ENCODE results near the gene MKX. TPM values are rescaled to one million over a fixed set of nuclear protein-coding genes. Genes with fewer than 3 reads are reported as not detected.

MKX gene
- total and polyA plus RNA-seq, 4 donors, result 2.6 to 6.6 (median 4.3) TPM

DNA sequence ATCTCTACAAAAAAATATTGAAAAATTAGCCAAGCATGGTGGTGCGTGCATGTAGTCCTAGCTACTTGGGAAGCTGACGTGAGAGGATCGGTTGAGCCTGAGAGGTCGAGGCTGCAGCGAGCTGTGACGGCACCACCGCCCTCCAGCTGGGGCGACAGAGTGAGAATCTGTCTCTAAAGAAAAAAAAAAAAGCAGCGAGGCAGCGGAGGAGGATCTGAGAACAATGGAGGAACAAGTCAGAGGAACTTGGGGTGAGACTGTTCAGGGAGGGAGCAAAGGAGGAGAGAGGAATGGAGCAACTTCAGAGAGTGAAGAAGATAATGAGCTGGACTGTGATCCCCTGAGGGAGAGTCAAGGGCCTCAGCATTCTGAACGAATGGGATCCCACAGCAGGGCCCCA, 85.4 kb downstream of the MKX start:
- Histone ChIP-seq H3K27ac (ENCODE audit: low read depth in 1 of 2, low read length in 2 of 2) (no peak overlapping the region), H3K36me3 (ENCODE audit: control insufficient read depth in 1 of 2, insufficient read depth in 2 of 2, low read length in 1 of 2) (no peaks in the 10 kb centered on the region), H3K27me3 (ENCODE audit: control insufficient read depth in 1 of 2, insufficient read depth in 2 of 2, low read length in 1 of 2) (no peaks in the 10 kb centered on the region), H3K4me1 (ENCODE audit: control insufficient read depth in 1 of 2, insufficient read depth in 2 of 2, low read length in 2 of 2) (peaks cover 0 to 3% of the 10 kb centered on the region in 2 donors), H3K9me3 (ENCODE audit: control insufficient read depth, low read length) (no peaks in the 10 kb centered on the region), H3K4me3 (ENCODE audit: low read length in 2 of 2) (no peak overlapping the region)
- no peak for DNase-seq
- intact Hi-C loops (cut with DNase I), result no loop called here
- WGBS, 2 donors, result 87 to 91% methylated on average over 11 of the region's 11 CpGs
- no peak for ATAC-seq (ENCODE audit: low FRiP score)

DNA sequence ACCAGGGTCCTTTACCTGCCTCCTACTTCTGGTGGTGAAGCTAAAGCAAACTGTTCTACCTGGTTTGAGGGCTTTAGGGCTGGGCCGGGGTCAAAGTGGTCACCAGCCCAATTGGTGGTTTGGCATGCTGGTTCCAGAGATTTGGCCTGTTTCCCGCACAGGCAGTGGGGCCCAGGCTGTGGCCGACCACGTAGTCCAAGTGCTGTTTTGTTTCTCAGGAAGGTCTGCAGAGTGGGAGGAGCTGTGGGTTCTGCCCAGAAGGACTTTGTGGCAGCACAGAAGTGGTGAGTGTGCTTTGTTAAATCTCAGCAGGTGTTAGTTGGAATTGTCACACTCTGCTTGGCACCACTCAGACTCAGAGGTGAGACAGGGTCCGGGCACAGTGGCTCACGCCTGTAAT, 85.8 kb downstream of the MKX start:
- H3K27me3 ChIP-seq (ENCODE audit: control insufficient read depth in 1 of 2, insufficient read depth in 2 of 2, low read length in 1 of 2), result no peaks in the 10 kb centered on the region
- WGBS, 2 donors, result 65 to 76% methylated on average over 6 of the region's 6 CpGs
- intact Hi-C loops (cut with DNase I), result loop anchor here in 1 of 2 donors (5.0 kb wide), 1 partner anchor 102 kb away; no protein-coding TSS in a partner anchor

DNA sequence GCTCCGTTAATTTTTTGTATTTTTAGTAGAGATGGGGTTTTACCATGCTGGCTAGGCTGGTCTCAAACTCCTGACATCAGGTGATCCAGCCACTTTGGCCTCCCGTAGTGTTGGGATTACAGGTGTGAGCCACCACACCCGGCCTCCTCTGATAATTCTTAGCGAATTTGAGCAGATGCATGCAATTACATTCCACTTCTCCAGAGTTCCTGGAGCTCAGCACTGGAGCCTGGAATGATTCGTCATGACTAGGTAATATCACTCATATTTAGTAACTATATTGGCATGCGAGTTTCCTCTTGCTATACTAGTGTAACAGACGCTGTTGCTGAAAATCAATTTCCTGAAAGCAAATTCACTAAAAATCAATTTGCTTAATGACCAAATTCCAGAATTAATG, 86.8 kb downstream of the MKX start:
- no peak for ATAC-seq (ENCODE audit: low FRiP score)

More for the DNA sequence above, 85.8 kb downstream of the MKX start:
- Histone ChIP-seq H3K4me3 (ENCODE audit: low read length in 2 of 2) (no peak overlapping the region), H3K27ac (ENCODE audit: low read depth in 1 of 2, low read length in 2 of 2) (no peak overlapping the region), H3K36me3 (ENCODE audit: control insufficient read depth in 1 of 2, insufficient read depth in 2 of 2, low read length in 1 of 2) (no peaks in the 10 kb centered on the region), H3K4me1 (ENCODE audit: control insufficient read depth in 1 of 2, insufficient read depth in 2 of 2, low read length in 2 of 2) (peaks cover 0 to 3% of the 10 kb centered on the region in 2 donors), H3K9me3 (ENCODE audit: control insufficient read depth, low read length) (no peaks in the 10 kb centered on the region)
- ATAC-seq (ENCODE audit: low FRiP score) (no peak), DNase-seq (no peak)

DNA sequence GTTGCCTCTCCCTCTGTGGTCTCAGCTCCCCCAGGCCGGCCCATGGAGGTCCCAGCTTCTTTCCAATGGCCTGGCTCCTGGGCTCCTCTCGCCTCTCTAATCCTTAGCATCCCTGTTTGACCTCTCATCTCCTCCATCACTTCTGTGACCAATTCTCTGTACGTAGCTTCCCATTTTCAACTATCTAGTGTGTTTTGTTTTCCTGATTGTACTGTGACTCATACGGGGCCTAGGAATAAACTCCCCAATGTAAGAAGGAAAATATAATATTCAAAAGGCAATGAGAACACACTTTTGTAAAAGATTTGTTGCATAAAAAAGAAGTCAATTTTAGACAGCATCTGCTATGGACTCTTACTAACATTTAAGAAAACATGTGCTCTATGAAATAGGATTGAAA, 90.3 kb downstream of the MKX start:
- ATAC-seq (ENCODE audit: low FRiP score) (no peak), DNase-seq (no peak)
- 66 to 79% methylated on average over 4 of the region's 4 CpGs for WGBS, 2 donors
- no peaks in the 10 kb centered on the region for H3K27me3 ChIP-seq (ENCODE audit: control insufficient read depth in 1 of 2, insufficient read depth in 2 of 2, low read length in 1 of 2)
- intact Hi-C loops (cut with DNase I), result loop anchor here in 1 of 2 donors (5.0 kb wide), 1 partner anchor 98 kb away; no protein-coding TSS in a partner anchor
- no peaks in the 10 kb centered on the region for H3K36me3 ChIP-seq (ENCODE audit: control insufficient read depth in 1 of 2, insufficient read depth in 2 of 2, low read length in 1 of 2)
- no peaks in the 10 kb centered on the region for H3K4me1 ChIP-seq (ENCODE audit: control insufficient read depth in 1 of 2, insufficient read depth in 2 of 2, low read length in 2 of 2)
- H3K27ac ChIP-seq (ENCODE audit: low read depth in 1 of 2, low read length in 2 of 2), result no peak overlapping the region
- no peak overlapping the region for H3K4me3 ChIP-seq (ENCODE audit: low read length in 2 of 2)
- H3K9me3 ChIP-seq (ENCODE audit: control insufficient read depth, low read length), result no peaks in the 10 kb centered on the region

More for the DNA sequence above, 86.8 kb downstream of the MKX start:
- Histone ChIP-seq H3K27me3 (ENCODE audit: control insufficient read depth in 1 of 2, insufficient read depth in 2 of 2, low read length in 1 of 2) (no peaks in the 10 kb centered on the region), H3K9me3 (ENCODE audit: control insufficient read depth, low read length) (no peaks in the 10 kb centered on the region), H3K4me3 (ENCODE audit: low read length in 2 of 2) (no peak overlapping the region), H3K36me3 (ENCODE audit: control insufficient read depth in 1 of 2, insufficient read depth in 2 of 2, low read length in 1 of 2) (no peaks in the 10 kb centered on the region), H3K27ac (ENCODE audit: low read depth in 1 of 2, low read length in 2 of 2) (no peak overlapping the region), H3K4me1 (ENCODE audit: control insufficient read depth in 1 of 2, insufficient read depth in 2 of 2, low read length in 2 of 2) (peaks cover 0 to 3% of the 10 kb centered on the region in 2 donors)
- no peak for DNase-seq
- WGBS, 2 donors, result 93 to 96% methylated on average over 7 of the region's 7 CpGs
- intact Hi-C loops (cut with DNase I), result loop anchor here in 1 of 2 donors (5.0 kb wide), 1 partner anchor 101 kb away; no protein-coding TSS in a partner anchor

DNA sequence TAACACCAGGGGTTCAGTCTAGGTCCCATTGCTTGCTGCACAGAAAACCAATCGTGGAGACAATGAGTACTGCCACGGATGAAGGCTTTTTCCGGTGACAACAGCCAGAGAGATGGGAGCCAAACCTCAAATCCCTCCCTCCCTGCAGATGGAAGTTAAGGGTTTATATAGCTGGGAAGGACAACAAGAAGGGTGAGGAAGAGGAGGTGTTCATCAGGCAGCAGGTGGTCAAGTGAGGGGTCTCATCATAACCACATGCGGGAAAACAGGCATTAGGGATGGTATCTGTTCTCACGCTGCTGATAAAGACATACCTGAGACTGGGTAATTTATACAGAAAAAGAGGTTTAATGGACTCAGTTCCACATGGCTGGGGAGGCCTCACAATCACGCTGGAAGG, 91.3 kb downstream of the MKX start:
- intact Hi-C loops (cut with DNase I), result no loop called here
- WGBS, 2 donors, result 97 to 99% methylated on average over 6 of the region's 6 CpGs

DNA sequence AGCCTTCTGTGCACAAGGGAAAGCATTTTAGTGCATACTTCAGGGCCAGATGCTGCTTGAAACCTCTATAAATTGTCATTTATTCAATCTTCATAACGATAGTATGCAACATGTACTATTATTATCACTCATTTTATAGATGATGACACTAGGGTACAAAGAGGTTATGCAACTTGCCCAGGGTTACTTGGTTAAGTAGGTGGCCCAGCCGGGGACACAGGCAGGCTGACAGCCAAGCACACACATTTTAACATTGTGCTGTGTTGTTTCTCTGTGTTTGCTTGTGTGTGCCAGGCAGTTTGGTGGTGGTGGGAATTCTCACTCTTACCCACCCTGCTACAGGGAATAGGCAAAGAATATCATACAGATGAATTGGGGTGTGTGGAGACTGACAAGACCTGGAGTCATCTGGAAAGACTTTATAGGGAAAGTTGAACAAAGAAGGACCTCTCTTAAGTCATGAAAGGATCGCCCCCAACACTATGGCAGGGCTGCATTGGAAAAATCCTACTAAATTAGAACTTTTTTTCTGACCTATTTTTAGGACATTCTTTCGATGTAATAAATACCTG, 98.9 kb downstream of the MKX start:
- peaks cover 0 to 2% of the 10 kb centered on the region in 2 donors for H3K4me1 ChIP-seq (ENCODE audit: control insufficient read depth in 1 of 2, insufficient read depth in 2 of 2, low read length in 2 of 2)
- intact Hi-C loops (cut with DNase I), result no loop called here
- no peak overlapping the region for H3K4me3 ChIP-seq (ENCODE audit: low read length in 2 of 2)
- H3K27ac ChIP-seq (ENCODE audit: low read depth in 1 of 2, low read length in 2 of 2), result no peak overlapping the region
- DNase-seq (no peak), ATAC-seq (ENCODE audit: low FRiP score) (no peak)
- WGBS, 2 donors, result 74 to 75% methylated on average over 4 of the region's 4 CpGs
- no peaks in the 10 kb centered on the region for H3K27me3 ChIP-seq (ENCODE audit: control insufficient read depth in 1 of 2, insufficient read depth in 2 of 2, low read length in 1 of 2)
- H3K36me3 ChIP-seq (ENCODE audit: control insufficient read depth in 1 of 2, insufficient read depth in 2 of 2, low read length in 1 of 2), result no peaks in the 10 kb centered on the region
- no peaks in the 10 kb centered on the region for H3K9me3 ChIP-seq (ENCODE audit: control insufficient read depth, low read length)

More for the DNA sequence above, 91.3 kb downstream of the MKX start:
- no peaks in the 10 kb centered on the region for H3K9me3 ChIP-seq (ENCODE audit: control insufficient read depth, low read length)
- no peak for DNase-seq
- H3K27me3 ChIP-seq (ENCODE audit: control insufficient read depth in 1 of 2, insufficient read depth in 2 of 2, low read length in 1 of 2), result no peaks in the 10 kb centered on the region
- no peak for ATAC-seq (ENCODE audit: low FRiP score)
- no peaks in the 10 kb centered on the region for H3K36me3 ChIP-seq (ENCODE audit: control insufficient read depth in 1 of 2, insufficient read depth in 2 of 2, low read length in 1 of 2)
- no peak overlapping the region for H3K4me3 ChIP-seq (ENCODE audit: low read length in 2 of 2)
- no peak overlapping the region for H3K27ac ChIP-seq (ENCODE audit: low read depth in 1 of 2, low read length in 2 of 2)
- no peaks in the 10 kb centered on the region for H3K4me1 ChIP-seq (ENCODE audit: control insufficient read depth in 1 of 2, insufficient read depth in 2 of 2, low read length in 2 of 2)

DNA sequence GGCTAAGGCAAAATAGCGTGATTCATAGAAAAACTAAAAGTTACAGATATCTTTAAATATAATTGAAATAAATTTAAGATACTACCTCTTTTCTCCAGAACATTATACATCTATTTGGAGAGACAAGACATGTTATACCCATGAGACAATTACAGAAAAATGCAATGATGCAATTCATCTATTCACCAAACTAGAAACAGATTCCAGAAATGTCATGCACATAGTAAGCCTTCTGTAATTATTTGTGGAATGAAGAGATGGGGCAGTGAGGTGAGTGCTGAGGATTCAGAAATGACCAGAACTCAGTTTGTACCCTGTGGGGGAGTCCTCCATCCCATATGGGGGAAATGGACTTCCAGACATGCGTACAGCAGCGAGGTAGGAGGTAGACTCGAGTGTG, 99.4 kb downstream of the MKX start:
- no peak for DNase-seq
- H3K4me3 ChIP-seq (ENCODE audit: low read length in 2 of 2), result no peak overlapping the region
- no peak overlapping the region for H3K27ac ChIP-seq (ENCODE audit: low read depth in 1 of 2, low read length in 2 of 2)
- H3K36me3 ChIP-seq (ENCODE audit: control insufficient read depth in 1 of 2, insufficient read depth in 2 of 2, low read length in 1 of 2), result no peaks in the 10 kb centered on the region
- no peak for ATAC-seq (ENCODE audit: low FRiP score)
- intact Hi-C loops (cut with DNase I), result no loop called here
- peaks cover 0 to 2% of the 10 kb centered on the region in 2 donors for H3K4me1 ChIP-seq (ENCODE audit: control insufficient read depth in 1 of 2, insufficient read depth in 2 of 2, low read length in 2 of 2)
- H3K27me3 ChIP-seq (ENCODE audit: control insufficient read depth in 1 of 2, insufficient read depth in 2 of 2, low read length in 1 of 2), result no peaks in the 10 kb centered on the region
- H3K9me3 ChIP-seq (ENCODE audit: control insufficient read depth, low read length), result no peaks in the 10 kb centered on the region
- WGBS, 2 donors, result 67 to 71% methylated on average over 4 of the region's 4 CpGs

DNA sequence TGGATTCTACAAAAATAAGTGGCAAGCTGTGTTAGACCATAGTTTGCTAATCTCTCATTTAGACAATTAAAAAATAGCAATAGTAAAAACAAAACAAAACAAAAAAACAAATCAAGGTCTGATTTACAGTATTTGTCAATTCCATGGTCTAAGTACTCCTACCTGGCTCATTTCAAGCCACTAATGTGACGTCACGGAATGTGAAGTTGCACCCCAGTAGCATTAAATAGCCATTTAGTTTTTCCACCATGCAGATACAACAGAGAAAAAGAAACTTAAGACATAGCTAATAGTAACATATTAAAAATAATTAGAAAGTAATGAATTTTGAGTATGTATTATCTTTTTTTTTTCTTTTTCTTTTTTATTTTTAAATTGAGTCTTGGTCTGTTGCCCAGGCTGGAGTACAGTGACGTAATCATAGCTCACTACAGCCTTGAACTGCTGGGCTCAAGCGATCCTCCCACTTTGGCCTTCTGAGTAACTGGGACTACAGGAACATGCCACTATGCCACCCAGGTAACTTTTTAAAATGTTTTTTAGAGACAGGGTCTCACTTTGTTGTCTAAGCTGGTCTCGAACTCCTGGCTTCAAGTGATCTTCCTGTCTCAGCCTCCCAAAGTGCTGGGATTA, 101.2 kb downstream of the MKX start:
- DNase-seq (no peak), ATAC-seq (ENCODE audit: low FRiP score) (no peak)
- no peak overlapping the region for H3K4me3 ChIP-seq (ENCODE audit: low read length in 2 of 2)
- intact Hi-C loops (cut with DNase I), result no loop called here
- 68 to 69% methylated on average over 5 of the region's 5 CpGs for WGBS, 2 donors
- H3K36me3 ChIP-seq (ENCODE audit: control insufficient read depth in 1 of 2, insufficient read depth in 2 of 2, low read length in 1 of 2), result no peaks in the 10 kb centered on the region
- no peak overlapping the region for H3K27ac ChIP-seq (ENCODE audit: low read depth in 1 of 2, low read length in 2 of 2)
- peaks cover 0 to 2% of the 10 kb centered on the region in 2 donors for H3K4me1 ChIP-seq (ENCODE audit: control insufficient read depth in 1 of 2, insufficient read depth in 2 of 2, low read length in 2 of 2)
- H3K9me3 ChIP-seq (ENCODE audit: control insufficient read depth, low read length), result no peaks in the 10 kb centered on the region
- H3K27me3 ChIP-seq (ENCODE audit: control insufficient read depth in 1 of 2, insufficient read depth in 2 of 2, low read length in 1 of 2), result no peaks in the 10 kb centered on the region

DNA sequence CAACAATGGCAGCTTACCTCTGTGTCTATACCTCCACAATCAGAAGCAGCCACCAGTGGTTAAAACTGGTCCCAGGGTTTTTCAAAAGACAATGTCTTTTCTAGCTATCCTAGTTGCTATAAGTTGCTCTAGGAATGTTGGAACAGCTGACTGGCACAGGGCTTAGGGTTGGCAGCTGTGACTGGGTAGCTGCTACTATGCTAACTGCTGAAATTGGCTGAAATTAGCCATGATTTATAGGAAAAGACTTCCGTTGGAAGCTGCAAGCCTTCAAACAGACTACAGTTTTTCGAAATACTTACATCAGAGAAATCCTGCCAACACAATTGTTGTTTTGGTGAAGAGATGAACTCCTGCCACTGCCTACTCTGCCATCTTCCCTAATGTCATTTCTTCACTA, 102.3 kb downstream of the MKX start:
- no peak for ATAC-seq (ENCODE audit: low FRiP score)
- Histone ChIP-seq H3K27ac (ENCODE audit: low read depth in 1 of 2, low read length in 2 of 2) (no peak overlapping the region), H3K9me3 (ENCODE audit: control insufficient read depth, low read length) (no peaks in the 10 kb centered on the region), H3K4me1 (ENCODE audit: control insufficient read depth in 1 of 2, insufficient read depth in 2 of 2, low read length in 2 of 2) (peaks cover 0 to 2% of the 10 kb centered on the region in 2 donors), H3K36me3 (ENCODE audit: control insufficient read depth in 1 of 2, insufficient read depth in 2 of 2, low read length in 1 of 2) (no peaks in the 10 kb centered on the region), H3K4me3 (ENCODE audit: low read length in 2 of 2) (no peak overlapping the region), H3K27me3 (ENCODE audit: control insufficient read depth in 1 of 2, insufficient read depth in 2 of 2, low read length in 1 of 2) (no peaks in the 10 kb centered on the region)
- intact Hi-C loops (cut with DNase I), result no loop called here
- no peak for DNase-seq
- WGBS, 2 donors, result 2 to 14% methylated on average over 2 of the region's 2 CpGs

Measured in aorta (tissue), 5 donors.